Measurements from ENCODE around the gene ADAMTS9.
"Not testable (repeated sequence)": the region's sequence is repeated elsewhere in the genome, so short reads cannot be mapped to it uniquely, and the experiment has no call there.

DNA sequence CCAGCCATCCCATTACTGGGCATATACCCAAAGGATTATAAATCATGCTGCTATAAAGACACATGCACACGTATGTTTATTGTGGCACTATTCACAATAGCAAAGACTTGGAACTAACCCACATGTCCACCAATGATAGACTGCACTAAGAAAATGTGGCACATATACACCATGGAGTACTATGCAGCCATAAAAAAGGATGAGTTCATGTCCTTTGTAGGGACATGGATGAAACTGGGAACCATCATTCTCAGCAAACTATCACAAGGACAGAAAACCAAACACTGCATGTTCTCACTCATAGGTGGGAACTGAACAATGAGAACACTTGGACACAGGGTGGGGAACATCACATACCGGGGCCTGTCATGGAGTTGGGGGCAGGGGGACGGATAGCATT lies 142.6 kb downstream of the ADAMTS9 start:
- TF ChIP-seq JUND (IDR thresholded peaks at IDR 0.05; ENCODE audit: borderline replicate concordance, low read depth, low read length); JUND (tag; IDR thresholded peaks at IDR 0.05; ENCODE audit: borderline replicate concordance, low read depth, low read length); KAT7 (CRISPR knock-in tag; IDR thresholded peaks at IDR 0.05; ENCODE audit: borderline replicate concordance); TCF7 (IDR thresholded peaks at IDR 0.05; ENCODE audit: borderline replicate concordance); TRIM28 (IDR thresholded peaks at IDR 0.05); ZNF79 (CRISPR knock-in tag; IDR thresholded peaks at IDR 0.05; ENCODE audit: low read depth); CC2D1A (IDR thresholded peaks at IDR 0.05); ESRRA (IDR thresholded peaks at IDR 0.05; ENCODE audit: borderline replicate concordance, low read depth): not testable (repeated sequence)
- TF ChIP-seq, protein P1, sequence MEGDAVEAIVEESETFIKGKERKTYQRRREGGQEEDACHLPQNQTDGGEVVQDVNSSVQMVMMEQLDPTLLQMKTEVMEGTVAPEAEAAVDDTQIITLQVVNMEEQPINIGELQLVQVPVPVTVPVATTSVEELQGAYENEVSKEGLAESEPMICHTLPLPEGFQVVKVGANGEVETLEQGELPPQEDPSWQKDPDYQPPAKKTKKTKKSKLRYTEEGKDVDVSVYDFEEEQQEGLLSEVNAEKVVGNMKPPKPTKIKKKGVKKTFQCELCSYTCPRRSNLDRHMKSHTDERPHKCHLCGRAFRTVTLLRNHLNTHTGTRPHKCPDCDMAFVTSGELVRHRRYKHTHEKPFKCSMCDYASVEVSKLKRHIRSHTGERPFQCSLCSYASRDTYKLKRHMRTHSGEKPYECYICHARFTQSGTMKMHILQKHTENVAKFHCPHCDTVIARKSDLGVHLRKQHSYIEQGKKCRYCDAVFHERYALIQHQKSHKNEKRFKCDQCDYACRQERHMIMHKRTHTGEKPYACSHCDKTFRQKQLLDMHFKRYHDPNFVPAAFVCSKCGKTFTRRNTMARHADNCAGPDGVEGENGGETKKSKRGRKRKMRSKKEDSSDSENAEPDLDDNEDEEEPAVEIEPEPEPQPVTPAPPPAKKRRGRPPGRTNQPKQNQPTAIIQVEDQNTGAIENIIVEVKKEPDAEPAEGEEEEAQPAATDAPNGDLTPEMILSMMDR (IDR thresholded peaks at IDR 0.05 in 2 of 3, conservative IDR thresholded peaks at IDR 0.05 in 1 of 3; ENCODE audit: insufficient read depth in 2 of 3, low read depth in 1 of 3, low read length in 3 of 3), result not testable (repeated sequence)
- TF ChIP-seq, protein P2, sequence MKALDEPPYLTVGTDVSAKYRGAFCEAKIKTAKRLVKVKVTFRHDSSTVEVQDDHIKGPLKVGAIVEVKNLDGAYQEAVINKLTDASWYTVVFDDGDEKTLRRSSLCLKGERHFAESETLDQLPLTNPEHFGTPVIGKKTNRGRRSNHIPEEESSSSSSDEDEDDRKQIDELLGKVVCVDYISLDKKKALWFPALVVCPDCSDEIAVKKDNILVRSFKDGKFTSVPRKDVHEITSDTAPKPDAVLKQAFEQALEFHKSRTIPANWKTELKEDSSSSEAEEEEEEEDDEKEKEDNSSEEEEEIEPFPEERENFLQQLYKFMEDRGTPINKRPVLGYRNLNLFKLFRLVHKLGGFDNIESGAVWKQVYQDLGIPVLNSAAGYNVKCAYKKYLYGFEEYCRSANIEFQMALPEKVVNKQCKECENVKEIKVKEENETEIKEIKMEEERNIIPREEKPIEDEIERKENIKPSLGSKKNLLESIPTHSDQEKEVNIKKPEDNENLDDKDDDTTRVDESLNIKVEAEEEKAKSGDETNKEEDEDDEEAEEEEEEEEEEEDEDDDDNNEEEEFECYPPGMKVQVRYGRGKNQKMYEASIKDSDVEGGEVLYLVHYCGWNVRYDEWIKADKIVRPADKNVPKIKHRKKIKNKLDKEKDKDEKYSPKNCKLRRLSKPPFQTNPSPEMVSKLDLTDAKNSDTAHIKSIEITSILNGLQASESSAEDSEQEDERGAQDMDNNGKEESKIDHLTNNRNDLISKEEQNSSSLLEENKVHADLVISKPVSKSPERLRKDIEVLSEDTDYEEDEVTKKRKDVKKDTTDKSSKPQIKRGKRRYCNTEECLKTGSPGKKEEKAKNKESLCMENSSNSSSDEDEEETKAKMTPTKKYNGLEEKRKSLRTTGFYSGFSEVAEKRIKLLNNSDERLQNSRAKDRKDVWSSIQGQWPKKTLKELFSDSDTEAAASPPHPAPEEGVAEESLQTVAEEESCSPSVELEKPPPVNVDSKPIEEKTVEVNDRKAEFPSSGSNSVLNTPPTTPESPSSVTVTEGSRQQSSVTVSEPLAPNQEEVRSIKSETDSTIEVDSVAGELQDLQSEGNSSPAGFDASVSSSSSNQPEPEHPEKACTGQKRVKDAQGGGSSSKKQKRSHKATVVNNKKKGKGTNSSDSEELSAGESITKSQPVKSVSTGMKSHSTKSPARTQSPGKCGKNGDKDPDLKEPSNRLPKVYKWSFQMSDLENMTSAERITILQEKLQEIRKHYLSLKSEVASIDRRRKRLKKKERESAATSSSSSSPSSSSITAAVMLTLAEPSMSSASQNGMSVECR (CRISPR knock-in tag; IDR thresholded peaks at IDR 0.05), result not testable (repeated sequence)
- TF ChIP-seq, protein P3, sequence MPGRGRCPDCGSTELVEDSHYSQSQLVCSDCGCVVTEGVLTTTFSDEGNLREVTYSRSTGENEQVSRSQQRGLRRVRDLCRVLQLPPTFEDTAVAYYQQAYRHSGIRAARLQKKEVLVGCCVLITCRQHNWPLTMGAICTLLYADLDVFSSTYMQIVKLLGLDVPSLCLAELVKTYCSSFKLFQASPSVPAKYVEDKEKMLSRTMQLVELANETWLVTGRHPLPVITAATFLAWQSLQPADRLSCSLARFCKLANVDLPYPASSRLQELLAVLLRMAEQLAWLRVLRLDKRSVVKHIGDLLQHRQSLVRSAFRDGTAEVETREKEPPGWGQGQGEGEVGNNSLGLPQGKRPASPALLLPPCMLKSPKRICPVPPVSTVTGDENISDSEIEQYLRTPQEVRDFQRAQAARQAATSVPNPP (IDR thresholded peaks at IDR 0.05; ENCODE audit: borderline replicate concordance, insufficient read depth, insufficient read length), result not testable (repeated sequence)

Data from K562 (cell line).